Measurements from ENCODE around the gene PLPP1.
"Not testable (repeated sequence)": the region's sequence is repeated elsewhere in the genome, so short reads cannot be mapped to it uniquely, and the experiment has no call there.

Gene PLPP1

DNA sequence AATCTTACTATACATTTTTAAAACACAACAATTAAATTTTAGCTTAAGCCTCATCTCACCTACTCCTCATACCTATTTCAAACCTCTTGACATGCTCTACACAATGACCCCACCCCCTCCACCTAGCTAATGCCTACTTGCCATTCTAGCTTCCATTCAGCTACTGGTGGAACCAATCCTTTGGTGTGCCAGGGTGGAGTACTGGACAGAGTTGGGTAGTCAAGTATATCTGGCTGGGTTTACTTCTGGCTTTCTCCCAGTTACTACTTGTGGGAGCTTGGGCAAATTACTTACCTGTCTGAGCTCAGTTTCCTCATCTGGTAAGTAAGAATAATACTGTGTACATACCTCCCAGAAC, 24.3 kb downstream of the PLPP1 start:
- Histone ChIP-seq H3K36me3 (ENCODE audit: control insufficient read depth, insufficient read depth, low read length) (no peaks in the 10 kb centered on the region), H3K4me3 (ENCODE audit: low read depth, low read length) (no peak overlapping the region), H3K9me3 (ENCODE audit: control insufficient read depth, low read length) (no peaks in the 10 kb centered on the region), H3K27ac (no peak overlapping the region), H2AFZ (no peak overlapping the region), H3K9ac (no peak overlapping the region), H3K4me2 (ENCODE audit: low read length) (no peak overlapping the region), H3K27me3 (ENCODE audit: control insufficient read depth, insufficient read depth, low read length) (no peaks in the 10 kb centered on the region), H3K4me1 (peaks cover 10% of the 10 kb centered on the region), H3K79me2 (peaks cover 8% of the 10 kb centered on the region)
- TF ChIP-seq, protein P1, sequence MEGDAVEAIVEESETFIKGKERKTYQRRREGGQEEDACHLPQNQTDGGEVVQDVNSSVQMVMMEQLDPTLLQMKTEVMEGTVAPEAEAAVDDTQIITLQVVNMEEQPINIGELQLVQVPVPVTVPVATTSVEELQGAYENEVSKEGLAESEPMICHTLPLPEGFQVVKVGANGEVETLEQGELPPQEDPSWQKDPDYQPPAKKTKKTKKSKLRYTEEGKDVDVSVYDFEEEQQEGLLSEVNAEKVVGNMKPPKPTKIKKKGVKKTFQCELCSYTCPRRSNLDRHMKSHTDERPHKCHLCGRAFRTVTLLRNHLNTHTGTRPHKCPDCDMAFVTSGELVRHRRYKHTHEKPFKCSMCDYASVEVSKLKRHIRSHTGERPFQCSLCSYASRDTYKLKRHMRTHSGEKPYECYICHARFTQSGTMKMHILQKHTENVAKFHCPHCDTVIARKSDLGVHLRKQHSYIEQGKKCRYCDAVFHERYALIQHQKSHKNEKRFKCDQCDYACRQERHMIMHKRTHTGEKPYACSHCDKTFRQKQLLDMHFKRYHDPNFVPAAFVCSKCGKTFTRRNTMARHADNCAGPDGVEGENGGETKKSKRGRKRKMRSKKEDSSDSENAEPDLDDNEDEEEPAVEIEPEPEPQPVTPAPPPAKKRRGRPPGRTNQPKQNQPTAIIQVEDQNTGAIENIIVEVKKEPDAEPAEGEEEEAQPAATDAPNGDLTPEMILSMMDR (IDR thresholded peaks at IDR 0.05), result no peak

DNA sequence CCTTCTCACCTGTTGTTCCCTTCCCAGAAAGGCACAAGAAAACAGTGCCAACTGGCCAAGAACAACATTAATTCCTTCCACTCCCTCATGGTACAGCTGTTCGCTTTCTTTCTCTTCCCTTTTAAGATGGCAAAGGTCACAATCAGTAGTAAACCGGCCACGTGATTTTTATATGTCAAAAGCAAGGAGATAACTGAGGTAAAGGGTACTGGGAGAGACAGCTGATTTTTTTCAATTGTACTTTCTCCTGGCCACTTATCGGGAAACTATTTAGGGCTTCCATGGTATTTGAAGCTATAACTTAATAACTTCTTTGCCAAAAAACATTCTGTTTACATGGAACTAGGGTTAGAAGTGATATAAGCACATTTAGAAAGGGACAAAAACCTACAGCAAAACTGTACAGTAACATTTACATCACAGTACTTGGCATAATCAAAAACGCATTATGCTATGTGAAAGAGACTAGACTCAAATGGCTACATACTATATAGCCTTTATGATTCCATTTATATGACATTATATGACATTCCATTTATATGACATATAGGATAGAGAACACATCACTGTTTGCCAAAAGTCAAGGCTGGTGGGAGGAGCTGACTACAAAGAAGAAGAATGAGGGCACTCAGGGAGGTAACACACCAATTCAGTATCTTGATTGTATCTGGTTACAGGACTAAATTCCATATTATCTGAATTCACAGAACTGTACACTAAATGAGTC, 24.8 kb downstream of the PLPP1 start:
- peaks cover 5% of the 10 kb centered on the region for H3K79me2 ChIP-seq
- no peaks in the 10 kb centered on the region for H3K27me3 ChIP-seq (ENCODE audit: control insufficient read depth, insufficient read depth, low read length)
- no peak overlapping the region for H3K27ac ChIP-seq
- H3K36me3 ChIP-seq (ENCODE audit: control insufficient read depth, insufficient read depth, low read length), result no peaks in the 10 kb centered on the region
- H3K4me1 ChIP-seq, result peaks cover 10% of the 10 kb centered on the region
- H3K9ac ChIP-seq, result no peak overlapping the region
- no peak overlapping the region for H3K4me3 ChIP-seq (ENCODE audit: low read depth, low read length)
- H3K9me3 ChIP-seq (ENCODE audit: control insufficient read depth, low read length), result no peaks in the 10 kb centered on the region
- TF ChIP-seq, protein P1 (IDR thresholded peaks at IDR 0.05), result no peak
- no peak overlapping the region for H2AFZ ChIP-seq
- no peak overlapping the region for H3K4me2 ChIP-seq (ENCODE audit: low read length)

DNA sequence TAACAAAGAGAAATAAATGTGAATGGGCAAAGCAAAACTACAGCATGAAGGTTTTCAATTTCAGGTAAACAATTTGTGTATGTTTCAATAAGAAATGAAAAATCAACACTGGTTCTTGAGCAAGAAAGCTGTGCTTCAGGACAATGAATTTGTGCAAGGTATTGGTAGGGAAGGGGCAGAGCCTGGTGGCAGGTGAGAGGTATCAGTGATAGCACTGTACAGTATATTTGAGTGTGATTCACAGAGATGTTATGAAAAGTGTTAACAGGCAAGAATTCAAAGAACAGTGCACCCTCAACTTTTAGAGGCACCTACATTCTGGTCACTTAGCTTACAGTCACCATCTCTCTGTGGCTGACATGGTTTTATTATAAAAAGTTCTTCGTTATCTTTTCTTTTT, 25.7 kb downstream of the PLPP1 start:
- H3K36me3 ChIP-seq (ENCODE audit: control insufficient read depth, insufficient read depth, low read length), result no peaks in the 10 kb centered on the region
- H3K9me3 ChIP-seq (ENCODE audit: control insufficient read depth, low read length), result no peaks in the 10 kb centered on the region
- H2AFZ ChIP-seq, result no peak overlapping the region
- H3K79me2 ChIP-seq, result peaks cover 5% of the 10 kb centered on the region
- no peak overlapping the region for H3K4me3 ChIP-seq (ENCODE audit: low read depth, low read length)
- no peaks in the 10 kb centered on the region for H3K27me3 ChIP-seq (ENCODE audit: control insufficient read depth, insufficient read depth, low read length)
- no peak overlapping the region for H3K4me2 ChIP-seq (ENCODE audit: low read length)
- peaks cover 10% of the 10 kb centered on the region for H3K4me1 ChIP-seq
- H3K9ac ChIP-seq, result no peak overlapping the region
- TF ChIP-seq, protein P1 (IDR thresholded peaks at IDR 0.05), result no peak
- H3K27ac ChIP-seq, result no peak overlapping the region

DNA sequence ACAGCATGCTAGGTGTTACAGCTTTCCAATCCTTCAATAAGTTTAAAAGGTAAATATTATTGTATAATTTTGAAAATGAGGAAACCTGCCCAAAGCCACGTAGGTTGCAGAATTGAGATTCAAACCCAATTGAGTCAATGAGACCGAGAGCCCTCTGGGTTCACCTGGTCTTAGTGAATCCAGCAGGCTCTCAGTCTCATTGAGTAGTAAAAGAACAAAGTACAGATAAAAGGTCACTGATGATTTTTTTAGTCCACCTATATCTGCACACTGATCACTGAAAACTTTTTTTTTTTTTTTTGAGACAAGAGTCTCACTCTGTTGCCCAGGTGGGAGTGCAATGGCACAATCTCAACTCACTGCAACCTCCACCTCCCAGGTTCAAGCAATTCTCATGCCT, 27.2 kb downstream of the PLPP1 start:
- TF ChIP-seq, protein P1 (IDR thresholded peaks at IDR 0.05), result no peak
- H3K4me1 ChIP-seq, result peaks cover 10% of the 10 kb centered on the region
- no peaks in the 10 kb centered on the region for H3K27me3 ChIP-seq (ENCODE audit: control insufficient read depth, insufficient read depth, low read length)
- no peaks in the 10 kb centered on the region for H3K9me3 ChIP-seq (ENCODE audit: control insufficient read depth, low read length)
- H3K9ac ChIP-seq, result no peak overlapping the region
- no peak overlapping the region for H2AFZ ChIP-seq
- no peak overlapping the region for H3K4me3 ChIP-seq (ENCODE audit: low read depth, low read length)
- H3K4me2 ChIP-seq (ENCODE audit: low read length), result no peak overlapping the region
- no peak overlapping the region for H3K27ac ChIP-seq
- peaks cover 5% of the 10 kb centered on the region for H3K79me2 ChIP-seq
- no peaks in the 10 kb centered on the region for H3K36me3 ChIP-seq (ENCODE audit: control insufficient read depth, insufficient read depth, low read length)

DNA sequence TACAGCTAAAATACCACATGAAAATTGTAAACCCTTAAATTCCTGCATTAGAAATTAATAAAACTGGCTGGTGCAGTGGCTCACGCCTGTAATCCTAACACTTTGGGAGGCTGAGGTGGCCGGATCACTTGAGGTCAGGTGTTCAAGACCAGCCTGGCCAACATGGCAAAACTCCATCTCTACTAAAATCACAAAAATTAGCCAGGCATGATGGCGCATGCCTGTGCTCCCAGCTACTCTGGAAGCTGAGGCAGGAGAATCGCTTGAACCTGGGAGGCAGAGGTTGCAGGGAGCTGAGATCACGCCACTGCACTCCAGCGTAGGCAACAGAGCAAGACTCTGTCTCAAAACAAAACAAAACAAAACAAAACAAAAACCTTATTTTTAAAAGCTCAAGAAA, 29.1 kb downstream of the PLPP1 start:
- Histone ChIP-seq H3K4me1 (peaks cover 10% of the 10 kb centered on the region), H3K79me2 (peaks cover 14% of the 10 kb centered on the region)
- H3K9ac ChIP-seq; H3K27me3 ChIP-seq (ENCODE audit: control insufficient read depth, insufficient read depth, low read length); H3K4me3 ChIP-seq (ENCODE audit: low read depth, low read length); H3K9me3 ChIP-seq (ENCODE audit: control insufficient read depth, low read length); H3K36me3 ChIP-seq (ENCODE audit: control insufficient read depth, insufficient read depth, low read length); H3K4me2 ChIP-seq (ENCODE audit: low read length); H2AFZ ChIP-seq; H3K27ac ChIP-seq: not testable (repeated sequence)

DNA sequence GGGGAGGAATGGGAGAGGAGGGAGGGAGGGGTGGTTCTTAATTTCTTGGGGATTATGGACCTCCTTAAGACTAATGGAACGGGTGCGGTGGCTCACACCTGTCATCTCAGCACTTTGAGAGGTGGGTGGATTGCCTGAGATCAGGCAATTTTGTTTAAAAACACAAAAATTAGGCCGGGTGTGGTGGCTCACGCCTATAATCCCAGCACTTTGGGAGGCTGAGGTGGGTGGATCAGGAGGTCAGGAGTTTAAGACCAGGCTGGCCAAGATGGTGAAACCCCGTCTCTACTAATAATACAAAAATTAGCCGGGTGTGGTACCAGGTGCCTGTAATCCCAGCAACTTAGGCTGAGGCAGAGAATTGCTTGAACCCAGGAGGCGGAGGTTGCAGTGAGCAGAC, 30.8 kb downstream of the PLPP1 start:
- not testable (repeated sequence) for H3K4me1 ChIP-seq; H3K4me2 ChIP-seq (ENCODE audit: low read length); H3K4me3 ChIP-seq (ENCODE audit: low read depth, low read length); H3K36me3 ChIP-seq (ENCODE audit: control insufficient read depth, insufficient read depth, low read length); H3K27me3 ChIP-seq (ENCODE audit: control insufficient read depth, insufficient read depth, low read length); H2AFZ ChIP-seq; H3K9me3 ChIP-seq (ENCODE audit: control insufficient read depth, low read length); H3K9ac ChIP-seq; H3K27ac ChIP-seq
- peaks cover 15% of the 10 kb centered on the region for H3K79me2 ChIP-seq

All from parathyroid adenoma (tissue), 2 donors.